Sigmoid colon (tissue), 7 donors: ENCODE results near the gene AHCY. TPM values are rescaled to one million over a fixed set of nuclear protein-coding genes. Genes with fewer than 3 reads are reported as not detected.

Experiments used
- DNase-seq: peaks from one replicate; pipeline ENCODE4 v3.0.0-alpha.2; 2019
- H3K27ac ChIP-seq, 4 donors: fragments of 200-600 bp; sonication (generic); one replicate each; pipeline ENCODE4 v1.5.1; 2016 to 2019; ENCODE audit warnings: mild to moderate bottlenecking in 1 of 4
- H3K27me3 ChIP-seq, 3 donors: fragments of 200-600 bp; sonication (generic); one replicate each; pipeline ENCODE4 v1.5.1; 2019; ENCODE audit warnings: mild to moderate bottlenecking in 1 of 3
- H3K36me3 ChIP-seq, 4 donors: fragments of 200-600 bp; sonication (generic); one replicate each; pipeline ENCODE4 v1.5.1; 2016 to 2019
- H3K4me1 ChIP-seq, 4 donors: fragments of 200-600 bp; sonication (generic); one replicate each; pipeline ENCODE4 v1.5.1; 2017 to 2019
- H3K4me3 ChIP-seq, 4 donors: fragments of 200-600 bp; sonication (generic); one replicate each; pipeline ENCODE4 v1.5.1; 2017 to 2019; ENCODE audit warnings: mild to moderate bottlenecking in 2 of 4, moderate library complexity in 1 of 4
- H3K9me3 ChIP-seq, 4 donors: fragments of 200-600 bp in 3 of 4; sonication (generic) in 3 of 4; one replicate each; pipeline versions ENCODE4 v1.5.1 to v1.6.1; 2013 to 2019
- CTCF ChIP-seq, 4 experiments: fragments of 450-650 bp in 3 of 4; fragments of 200-600 bp in 1 of 4; IDR thresholded peaks; one replicate each; pipeline ENCODE4 v1.5.1; 2016 to 2019; ENCODE audit warnings: antibody characterized with exemption in 4 of 4, mild to moderate bottlenecking in 3 of 4, moderate library complexity in 2 of 4
- EP300 ChIP-seq, 4 donors: sonication (generic); formaldehyde crosslinking; IDR thresholded peaks; one replicate each; pipeline ENCODE4 v1.6.1; 2017; ENCODE audit warnings: antibody characterized with exemption in 4 of 4
- POLR2A ChIP-seq, 2 donors: fragments of 450-650 bp; IDR thresholded peaks; one replicate each; pipeline ENCODE4 v1.6.1; 2016; ENCODE audit warnings: antibody characterized with exemption in 2 of 2, mild to moderate bottlenecking in 2 of 2, moderate library complexity in 2 of 2
- POLR2AphosphoS5 ChIP-seq, 4 donors: sonication (generic); formaldehyde crosslinking; IDR thresholded peaks; one replicate each; pipeline ENCODE4 v1.6.1; 2017; ENCODE audit warnings: antibody characterized with exemption in 4 of 4
- WGBS, 2 donors: extraction: QIAGEN DNeasy Blood & Tissue Kit; methylation state at CpG; one replicate each; pipeline ENCODE4 v1.1.7; 2013; 5-methylcytosine and 5-hydroxymethylcytosine counted together
- intact Hi-C: fragments of 100-400 bp; cut with DNase I; formaldehyde crosslinking; loops from one replicate; pipeline ENCODE4 v1.15.1; 2023
- polyA plus RNA-seq, 3 donors: library from polyadenylated mRNA; stranded (reverse); fragments of 200-250 nt; gene quantifications; one replicate each; pipeline ENCODE4 v1.2.3, GENCODE V29; 2013
- total RNA-seq, 4 donors: library from RNA; depleted of rRNA; stranded (reverse); fragments of >200 nt; gene quantifications; one replicate each; pipeline ENCODE4 v1.1.0, GENCODE V29; 2016
- donor health status: healthy with polysubstance abuse.
- donor health status: Bipolar disorder and iron deficiency.
- donor health status: healthy.

The AHCY gene
- total and polyA plus RNA-seq, 7 donors: 74.5 to 106 (median 79.6) TPM

- WGBS, 2 donors: 87 to 89% methylated on average over 3 of the region's 3 CpGs
- intact Hi-C loops: loop anchor here (2.0 kb wide), 1 partner anchor 454 kb away; no protein-coding TSS in a partner anchor
- Histone ChIP-seq H3K27me3 (peaks cover 5 to 18% (median 13%) of the 10 kb centered on the region in 3 donors), H3K9me3 (no peaks in the 10 kb centered on the region), H3K27ac (no peak overlapping the region), H3K36me3 (no peaks in the 10 kb centered on the region), H3K4me1 (peaks cover 0 to 13% (median 8%) of the 10 kb centered on the region in 4 donors), H3K4me3 (no peak overlapping the region)
- DNase-seq: no peak
- TF ChIP-seq POLR2A (IDR thresholded peaks at IDR 0.05) (no peak), CTCF (IDR thresholded peaks at IDR 0.05) (no peak), EP300 (IDR thresholded peaks at IDR 0.05) (no peak), POLR2AphosphoS5 (IDR thresholded peaks at IDR 0.05) (no peak)
Measured at GRCh38 chr20:34315236-34315635, 12.1 kb upstream of the AHCY start.

DNA sequence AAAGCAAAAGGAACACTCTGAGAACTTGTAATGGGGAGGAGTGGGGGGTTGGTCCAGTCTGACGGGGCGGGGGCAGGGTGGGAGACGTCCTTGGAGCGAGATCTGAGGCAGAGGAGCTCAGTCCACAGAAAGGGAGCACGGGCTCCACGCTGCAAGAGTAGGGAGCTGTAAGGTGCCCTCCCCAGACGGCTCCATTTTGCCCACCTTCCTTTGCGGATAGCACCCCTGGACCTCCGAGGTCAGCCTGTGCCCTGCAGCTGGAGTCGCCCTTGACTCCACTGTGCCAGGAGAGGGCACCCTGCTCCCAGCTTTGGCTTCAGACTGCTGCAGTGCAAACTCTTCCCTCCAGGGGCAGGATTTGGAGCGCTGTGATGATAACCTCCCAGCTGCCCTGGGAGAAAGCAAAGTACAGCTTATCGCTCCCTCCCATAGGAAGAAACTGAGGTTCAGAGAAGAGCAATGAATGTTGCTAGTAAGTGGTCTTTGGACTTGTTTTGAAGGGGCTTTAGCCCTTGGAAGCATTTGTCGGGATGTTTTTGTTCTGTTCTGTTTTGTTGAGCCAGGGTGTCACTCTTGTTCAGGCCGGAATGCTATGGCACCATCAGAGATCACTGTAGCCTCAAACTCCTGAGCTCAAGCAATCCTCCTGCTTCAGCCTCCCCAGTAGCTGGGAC, 9.5 kb upstream of the AHCY start:
- peak; percentile 91 for DNase-seq
- intact Hi-C loops: loop anchor here (2.0 kb wide), 3 partner anchors 164 to 396 kb away; no protein-coding TSS in a partner anchor
- peak overlapping the region in 2 of 4 donors; percentile 7 to 16 for H3K4me3 ChIP-seq
- H3K9me3 ChIP-seq: no peaks in the 10 kb centered on the region
- WGBS, 2 donors: 8 to 9% methylated on average over 14 of the region's 14 CpGs
- H3K4me1 ChIP-seq: peaks cover 0 to 13% (median 8%) of the 10 kb centered on the region in 4 donors
- TF ChIP-seq POLR2A (IDR thresholded peaks at IDR 0.05) (no peak), CTCF (IDR thresholded peaks at IDR 0.05) (peak; percentile 99 to 100 (median 99)), EP300 (IDR thresholded peaks at IDR 0.05) (no peak), POLR2AphosphoS5 (IDR thresholded peaks at IDR 0.05) (peak in 2 of 4 donors; percentile 15 to 24)
- no peaks in the 10 kb centered on the region for H3K36me3 ChIP-seq
- H3K27me3 ChIP-seq: peaks cover 5 to 18% (median 13%) of the 10 kb centered on the region in 3 donors
- no peak overlapping the region for H3K27ac ChIP-seq

DNA sequence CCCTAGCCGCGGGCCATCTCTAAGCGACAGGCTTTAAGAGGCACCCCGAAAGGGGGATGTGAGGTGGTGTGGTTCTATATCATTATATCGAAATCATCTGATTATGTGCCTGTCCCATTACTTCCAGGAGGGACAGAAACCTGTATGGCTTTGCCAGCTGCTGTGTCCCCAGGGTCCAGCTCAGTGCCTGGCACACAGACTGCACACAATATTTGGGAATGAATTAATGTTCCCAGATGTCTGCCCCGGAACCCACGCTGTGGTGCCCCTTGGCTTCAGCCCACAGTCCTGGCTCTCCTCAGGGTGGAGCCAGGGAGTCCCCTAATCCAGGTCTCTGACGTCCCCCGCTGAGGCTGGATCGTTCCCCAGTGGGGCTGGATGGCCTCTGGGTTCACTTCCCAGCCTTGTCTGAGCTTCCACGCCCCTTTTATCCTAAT, 8.9 kb upstream of the AHCY start:
- H3K27ac ChIP-seq: no peak overlapping the region
- H3K27me3 ChIP-seq: peaks cover 5 to 18% (median 13%) of the 10 kb centered on the region in 3 donors
- intact Hi-C loops: loop anchor here (2.0 kb wide), 3 partner anchors 165 to 397 kb away; no protein-coding TSS in a partner anchor
- TF ChIP-seq CTCF (IDR thresholded peaks at IDR 0.05) (no peak), POLR2AphosphoS5 (IDR thresholded peaks at IDR 0.05) (no peak), POLR2A (IDR thresholded peaks at IDR 0.05) (no peak), EP300 (IDR thresholded peaks at IDR 0.05) (no peak)
- H3K4me1 ChIP-seq: peaks cover 0 to 13% (median 8%) of the 10 kb centered on the region in 4 donors
- H3K4me3 ChIP-seq: peak overlapping the region in 2 of 4 donors; percentile 1 to 10
- WGBS, 2 donors: 6 to 13% methylated on average over 11 of the region's 11 CpGs
- DNase-seq: no peak
- H3K9me3 ChIP-seq: no peaks in the 10 kb centered on the region
- no peaks in the 10 kb centered on the region for H3K36me3 ChIP-seq

- TF ChIP-seq CTCF (IDR thresholded peaks at IDR 0.05): no peak
- TF ChIP-seq POLR2A (IDR thresholded peaks at IDR 0.05): no peak
- TF ChIP-seq POLR2AphosphoS5 (IDR thresholded peaks at IDR 0.05): no peak
- TF ChIP-seq EP300 (IDR thresholded peaks at IDR 0.05): no peak
- 4 to 14% methylated on average over 45 of the region's 45 CpGs for WGBS, 2 donors
- DNase-seq: no peak
- Histone ChIP-seq H3K27ac (no peak overlapping the region), H3K9me3 (no peaks in the 10 kb centered on the region), H3K4me3 (peak overlapping the region in 2 of 4 donors; percentile 1 to 10), H3K36me3 (no peaks in the 10 kb centered on the region), H3K27me3 (peaks cover 5 to 18% (median 13%) of the 10 kb centered on the region in 3 donors), H3K4me1 (peaks cover 0 to 13% (median 8%) of the 10 kb centered on the region in 4 donors)
- intact Hi-C loops: loop anchor here (2.0 kb wide), 3 partner anchors 165 to 397 kb away; no protein-coding TSS in a partner anchor
Measured at GRCh38 chr20:34311118-34312023, 8.2 kb upstream of the AHCY start.
